OCI-M2 (cell line): ENCODE results near the gene OPCML.

ENCODE experiments used
- DNase-seq: peaks from one replicate; lab custom pipeline; 2025; ENCODE audit not compliant: unreplicated experiment; lab: John Stamatoyannopoulos, UW

The OPCML gene

GRCh38 chr11:132909021-132909606 lies 623.2 kb downstream of the OPCML start:
- DNase-seq = no peak

GRCh38 chr11:132908414-132908810 lies 623.9 kb downstream of the OPCML start:
- no peak for DNase-seq

GRCh38 chr11:132907651-132908413 lies 624.5 kb downstream of the OPCML start:
- no peak for DNase-seq

GRCh38 chr11:132904607-132905006 lies 627.7 kb downstream of the OPCML start:
- no peak for DNase-seq

GRCh38 chr11:132904091-132904490 lies 628.2 kb downstream of the OPCML start:
- DNase-seq = no peak

GRCh38 chr11:132901638-132902471 lies 630.4 kb downstream of the OPCML start:
- DNase-seq = no peak

GRCh38 chr11:132898676-132899075 lies 633.6 kb downstream of the OPCML start:
- DNase-seq = no peak

- DNase-seq = no peak
Measured at GRCh38 chr11:132898021-132898420, 634.3 kb downstream of the OPCML start.

- DNase-seq = no peak
Measured at GRCh38 chr11:132895340-132895739, 637.0 kb downstream of the OPCML start.

- no peak for DNase-seq
Measured at GRCh38 chr11:132894606-132895005, 637.7 kb downstream of the OPCML start.

- DNase-seq = no peak
Measured at GRCh38 chr11:132892876-132893275, 639.4 kb downstream of the OPCML start.

- DNase-seq = no peak
Measured at GRCh38 chr11:132888226-132888625, 644.1 kb downstream of the OPCML start.

GRCh38 chr11:132886335-132886734 lies 646.0 kb downstream of the OPCML start:
- DNase-seq = no peak

GRCh38 chr11:132883241-132883640 lies 649.1 kb downstream of the OPCML start:
- DNase-seq = no peak

- DNase-seq = no peak
Measured at GRCh38 chr11:132881622-132882021, 650.7 kb downstream of the OPCML start.

- DNase-seq = no peak
Measured at GRCh38 chr11:132878111-132878510, 654.2 kb downstream of the OPCML start.

GRCh38 chr11:132876705-132877104 lies 655.6 kb downstream of the OPCML start:
- DNase-seq = no peak

GRCh38 chr11:132876239-132876638 lies 656.1 kb downstream of the OPCML start:
- DNase-seq = no peak

GRCh38 chr11:132874638-132875037 lies 657.7 kb downstream of the OPCML start:
- DNase-seq = no peak

- DNase-seq = no peak
Measured at GRCh38 chr11:132873841-132874240, 658.5 kb downstream of the OPCML start.

GRCh38 chr11:132872211-132872610 lies 660.1 kb downstream of the OPCML start:
- DNase-seq = no peak
